ENCODE measurements around the gene CGN. TPM values are rescaled to one million over a fixed set of nuclear protein-coding genes. Genes with fewer than 3 reads are reported as not detected.

The CGN gene, protein sequence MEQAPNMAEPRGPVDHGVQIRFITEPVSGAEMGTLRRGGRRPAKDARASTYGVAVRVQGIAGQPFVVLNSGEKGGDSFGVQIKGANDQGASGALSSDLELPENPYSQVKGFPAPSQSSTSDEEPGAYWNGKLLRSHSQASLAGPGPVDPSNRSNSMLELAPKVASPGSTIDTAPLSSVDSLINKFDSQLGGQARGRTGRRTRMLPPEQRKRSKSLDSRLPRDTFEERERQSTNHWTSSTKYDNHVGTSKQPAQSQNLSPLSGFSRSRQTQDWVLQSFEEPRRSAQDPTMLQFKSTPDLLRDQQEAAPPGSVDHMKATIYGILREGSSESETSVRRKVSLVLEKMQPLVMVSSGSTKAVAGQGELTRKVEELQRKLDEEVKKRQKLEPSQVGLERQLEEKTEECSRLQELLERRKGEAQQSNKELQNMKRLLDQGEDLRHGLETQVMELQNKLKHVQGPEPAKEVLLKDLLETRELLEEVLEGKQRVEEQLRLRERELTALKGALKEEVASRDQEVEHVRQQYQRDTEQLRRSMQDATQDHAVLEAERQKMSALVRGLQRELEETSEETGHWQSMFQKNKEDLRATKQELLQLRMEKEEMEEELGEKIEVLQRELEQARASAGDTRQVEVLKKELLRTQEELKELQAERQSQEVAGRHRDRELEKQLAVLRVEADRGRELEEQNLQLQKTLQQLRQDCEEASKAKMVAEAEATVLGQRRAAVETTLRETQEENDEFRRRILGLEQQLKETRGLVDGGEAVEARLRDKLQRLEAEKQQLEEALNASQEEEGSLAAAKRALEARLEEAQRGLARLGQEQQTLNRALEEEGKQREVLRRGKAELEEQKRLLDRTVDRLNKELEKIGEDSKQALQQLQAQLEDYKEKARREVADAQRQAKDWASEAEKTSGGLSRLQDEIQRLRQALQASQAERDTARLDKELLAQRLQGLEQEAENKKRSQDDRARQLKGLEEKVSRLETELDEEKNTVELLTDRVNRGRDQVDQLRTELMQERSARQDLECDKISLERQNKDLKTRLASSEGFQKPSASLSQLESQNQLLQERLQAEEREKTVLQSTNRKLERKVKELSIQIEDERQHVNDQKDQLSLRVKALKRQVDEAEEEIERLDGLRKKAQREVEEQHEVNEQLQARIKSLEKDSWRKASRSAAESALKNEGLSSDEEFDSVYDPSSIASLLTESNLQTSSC
- 0.17 and 0.32 TPM in 2 replicates for total RNA-seq

DNA sequence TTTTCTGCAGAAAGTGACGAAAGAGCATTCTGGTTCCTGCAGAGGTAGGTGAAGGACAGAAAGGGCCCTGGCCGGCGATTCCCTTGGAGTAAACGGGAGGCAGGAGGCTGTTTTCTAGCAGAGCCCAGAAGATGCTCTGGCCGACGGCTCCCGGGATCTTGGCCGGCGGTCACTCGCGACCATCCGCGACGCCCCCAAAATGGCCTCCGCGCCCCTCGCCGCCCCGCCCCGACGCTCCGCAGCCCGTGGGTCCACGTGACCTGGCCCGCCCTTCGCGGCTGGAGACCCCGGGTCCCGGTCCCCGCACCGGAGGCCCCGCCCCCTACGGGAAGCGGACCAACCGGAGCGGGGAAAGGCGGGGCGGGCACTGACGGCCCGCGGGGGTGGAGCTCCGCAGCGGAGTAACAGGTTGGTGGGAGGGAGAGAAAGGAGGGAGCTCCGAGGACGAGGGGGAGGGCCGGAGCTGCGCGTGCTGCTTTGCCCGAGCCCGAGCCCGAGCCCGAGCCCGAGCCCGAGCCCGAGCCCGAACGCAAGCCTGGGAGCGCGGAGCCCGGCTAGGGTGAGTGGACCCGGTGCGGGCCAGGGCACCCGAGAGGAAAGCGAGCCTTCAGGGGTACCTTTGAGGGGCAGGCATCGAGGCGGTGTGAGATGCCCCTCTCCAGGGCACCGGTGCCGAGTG is at the start of gene CGN:
Gene CGN, plus strand, starts transcription at position 431 of the 679 bp plus-strand sequence. CDS start 7,133 bp downstream, outside the sequence.
- intact Hi-C loops (cut with micrococcal nuclease), result loop anchor here (1.0 to 5.0 kb wide), 7 partner anchors 29 to 279 kb away; partner anchors contain the start of genes RFX5, TDRKH, TUFT1 and ZNF687

DNA sequence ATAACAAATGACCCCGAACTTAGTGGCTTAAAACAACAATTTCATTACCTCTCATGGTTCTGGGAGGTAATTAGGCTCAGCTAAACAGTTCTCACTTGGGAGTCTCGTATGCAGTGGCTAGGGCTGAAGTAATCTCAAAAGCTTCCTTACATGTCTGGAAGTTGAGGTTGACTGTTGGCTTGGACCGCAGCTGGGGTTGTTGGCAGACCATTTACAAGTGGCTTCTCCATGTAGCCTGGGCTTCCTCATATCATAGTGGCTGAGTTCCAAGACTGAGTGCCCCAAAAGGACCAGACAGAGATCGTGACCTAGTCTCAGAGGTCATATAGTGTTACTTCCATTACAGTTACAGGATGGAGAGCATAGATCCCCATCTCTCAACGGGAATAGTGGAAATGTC is 49.5 kb upstream of the CGN start:
- intact Hi-C loops (cut with micrococcal nuclease), result no loop called here

DNA sequence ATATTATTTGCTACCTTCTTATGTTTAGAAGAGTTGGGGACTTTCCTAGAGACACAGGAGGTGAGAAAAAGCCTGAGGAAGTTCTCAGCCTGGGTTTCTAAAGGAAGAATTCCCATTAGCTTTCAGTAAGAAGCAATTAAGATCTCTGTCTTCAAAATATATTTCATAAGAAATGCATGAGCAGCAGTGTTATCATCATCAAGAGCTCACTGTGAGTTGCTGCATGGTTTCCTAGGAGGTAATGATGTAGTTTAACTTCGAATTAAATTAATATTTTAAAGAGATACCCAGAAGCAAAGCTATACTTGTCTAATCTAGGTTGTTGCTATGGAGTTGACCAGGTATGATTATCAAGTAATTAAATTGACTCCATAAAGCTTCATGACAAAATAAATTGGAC is 46.2 kb upstream of the CGN start:
- intact Hi-C loops (cut with micrococcal nuclease), result no loop called here

DNA sequence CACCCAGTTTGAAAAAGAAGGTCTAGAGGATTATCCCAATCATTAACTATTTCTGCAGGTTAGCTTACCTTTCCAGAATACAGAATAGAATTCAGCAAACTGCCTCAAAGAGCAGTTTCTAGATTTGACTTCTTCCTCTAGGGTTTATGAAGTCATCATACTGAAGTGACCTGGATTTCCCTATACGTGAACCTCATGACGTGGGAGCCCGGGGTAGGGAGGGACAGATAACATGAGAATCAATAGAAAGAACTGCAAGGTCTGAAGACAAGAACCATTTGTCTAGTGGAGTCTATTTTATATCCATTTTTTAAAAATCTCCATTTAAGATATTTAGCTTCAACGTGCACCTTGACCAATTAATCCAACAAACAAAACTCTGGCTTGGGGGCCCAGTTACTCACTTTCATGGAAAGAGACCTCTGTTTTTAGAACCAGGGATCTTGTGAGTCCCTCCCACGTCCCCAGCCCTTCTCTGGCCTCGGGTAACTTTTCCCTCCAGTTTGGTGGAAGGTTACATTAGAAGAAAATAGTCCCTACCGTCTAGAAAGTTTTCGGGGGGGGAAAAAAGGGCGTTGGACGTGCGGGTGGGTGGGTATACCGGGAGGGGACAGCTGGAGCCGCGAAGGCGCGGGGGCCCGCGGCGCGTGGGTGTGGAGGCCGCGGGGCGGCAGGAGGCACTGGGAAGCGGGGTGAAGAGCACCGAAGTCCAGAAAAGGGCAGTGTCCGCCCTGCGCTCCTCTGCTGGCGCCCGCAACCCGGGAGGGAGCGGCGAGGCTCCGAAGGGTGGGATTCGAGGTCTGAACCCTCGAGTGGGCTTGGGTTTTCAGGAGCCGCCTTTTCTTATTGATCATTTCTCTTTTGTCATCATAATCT is 38.1 kb upstream of the CGN start:
- intact Hi-C loops (cut with micrococcal nuclease), result loop anchor here (1.0 kb wide), 1 partner anchor 14 kb away; the partner anchor contains the start of gene POGZ

DNA sequence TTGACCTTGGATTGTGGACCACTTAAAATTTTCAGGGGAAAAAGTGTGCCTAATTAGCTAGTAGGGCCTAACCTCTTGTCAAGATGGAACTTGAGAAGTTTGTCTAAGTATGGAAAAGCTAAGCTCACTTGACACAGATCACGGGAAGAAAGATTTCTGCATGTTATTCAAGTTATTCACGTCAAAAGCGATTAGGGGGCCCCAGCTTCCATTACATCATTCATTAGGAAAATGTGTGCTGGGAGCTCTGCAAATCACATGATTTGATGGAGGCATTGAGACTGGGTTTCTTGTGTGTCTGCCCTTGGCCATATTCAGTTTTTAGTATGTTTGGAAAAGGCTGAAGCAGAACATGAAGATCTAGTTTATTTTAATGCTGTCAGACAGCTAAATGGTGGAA is 36.4 kb upstream of the CGN start:
- intact Hi-C loops (cut with micrococcal nuclease), result no loop called here

DNA sequence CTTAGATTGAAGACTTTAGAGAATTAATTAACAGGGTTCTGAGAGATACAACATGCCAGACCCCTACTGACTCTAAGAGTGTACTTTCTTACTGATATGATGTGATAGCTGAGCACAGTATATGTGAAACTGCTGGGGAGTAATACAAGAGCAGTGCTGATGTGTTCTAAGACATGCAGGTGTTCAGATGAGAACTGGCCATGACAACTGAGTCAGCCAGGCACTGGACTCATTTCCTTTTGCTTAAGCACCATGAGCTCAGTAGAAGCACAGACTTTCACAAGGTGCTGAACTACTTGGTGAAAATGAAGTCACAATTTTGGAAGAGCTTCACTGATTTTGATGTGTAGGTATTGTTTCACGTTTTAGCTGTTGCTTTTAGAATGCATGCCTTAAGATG is 36.0 kb upstream of the CGN start:
- intact Hi-C loops (cut with micrococcal nuclease), result no loop called here

DNA sequence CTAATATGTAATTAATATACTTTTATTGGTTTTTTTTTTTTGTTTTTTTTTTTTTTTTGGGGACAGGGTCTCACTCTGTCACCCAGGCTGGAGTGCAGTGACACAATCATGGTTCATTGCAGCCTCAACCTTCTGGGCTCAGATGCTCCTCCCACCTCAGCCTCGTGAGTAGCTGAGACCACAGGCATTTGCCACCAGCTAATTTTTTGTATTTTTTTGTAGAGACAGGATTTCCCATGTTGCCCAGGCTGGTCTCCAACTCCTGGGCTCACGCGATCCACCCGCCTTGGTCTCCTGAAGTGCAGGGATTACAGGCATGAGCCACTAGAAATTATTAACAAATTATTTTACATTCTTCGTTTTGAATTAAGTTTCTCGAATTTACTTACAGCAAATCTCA is 35.1 kb upstream of the CGN start:
- intact Hi-C loops (cut with micrococcal nuclease), result no loop called here

DNA sequence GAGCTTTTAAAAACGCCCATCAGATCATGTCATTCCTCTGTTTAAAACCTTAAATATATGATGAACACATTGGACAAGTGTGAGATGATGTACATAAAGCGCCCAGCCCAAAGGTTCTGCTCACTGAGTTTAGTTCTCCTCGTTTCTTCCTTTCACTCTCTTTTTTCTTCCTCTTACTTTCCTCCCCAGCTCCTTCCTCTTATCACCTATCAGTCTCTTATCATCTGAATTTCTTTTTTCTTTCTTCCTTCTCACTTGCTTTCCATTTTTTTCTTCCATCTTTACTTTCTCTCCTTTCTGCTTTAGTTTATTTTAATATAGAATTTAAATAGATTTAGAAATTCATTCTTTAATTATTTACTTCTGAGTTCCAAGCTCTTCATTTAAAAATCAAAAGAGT is 34.1 kb upstream of the CGN start:
- intact Hi-C loops (cut with micrococcal nuclease), result no loop called here

DNA sequence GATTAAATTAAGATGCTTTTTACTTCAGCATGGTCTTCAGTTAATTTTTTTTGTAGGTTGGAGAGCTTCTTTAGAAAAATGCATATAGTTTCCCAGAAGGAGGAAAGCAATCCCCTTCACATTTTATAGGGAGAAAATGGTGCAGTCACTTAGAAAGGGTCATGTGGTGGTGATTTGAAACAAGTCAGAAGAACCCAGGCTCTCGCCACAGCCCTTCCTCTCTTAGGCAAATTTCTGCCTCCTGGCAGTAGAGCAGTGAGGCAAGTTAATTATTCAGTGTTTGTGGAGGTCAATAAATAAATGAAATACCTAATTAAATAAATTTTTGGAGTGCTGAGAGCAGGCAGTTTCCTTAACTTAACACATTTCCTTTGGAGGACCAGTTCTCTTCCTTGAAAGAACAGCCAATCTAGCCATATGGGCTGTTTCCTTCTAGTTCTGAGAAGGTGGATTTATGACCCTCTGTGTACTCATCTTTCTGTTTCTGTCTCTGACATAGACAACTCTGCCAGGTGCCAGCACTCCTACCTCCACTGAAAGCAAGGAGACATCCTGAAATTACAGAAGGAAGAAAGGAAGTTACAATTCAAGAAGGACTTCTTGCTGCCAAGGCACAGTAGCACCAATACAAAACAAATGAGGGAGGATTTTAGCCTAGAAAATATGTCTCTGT is 32.9 kb upstream of the CGN start:
- intact Hi-C loops (cut with micrococcal nuclease), result no loop called here

DNA sequence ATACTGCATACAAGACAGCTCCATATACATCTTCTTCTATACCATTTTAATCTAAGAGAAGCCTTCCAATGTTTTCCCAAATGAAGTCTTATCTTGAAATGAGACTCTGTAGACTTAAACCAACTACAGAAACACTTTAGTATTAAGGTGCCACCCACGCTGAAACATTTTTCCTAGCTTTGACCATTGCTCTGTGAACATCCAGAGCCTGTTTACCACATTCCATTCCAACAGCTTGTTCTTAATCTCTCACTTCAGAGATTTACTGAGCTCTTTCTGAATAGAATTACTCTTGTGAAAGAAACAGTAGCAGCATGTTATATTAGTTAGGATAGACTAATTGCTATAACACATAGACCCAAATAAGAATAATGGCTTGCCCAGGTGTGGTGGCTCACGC is 32.3 kb upstream of the CGN start:
- intact Hi-C loops (cut with micrococcal nuclease), result no loop called here

DNA sequence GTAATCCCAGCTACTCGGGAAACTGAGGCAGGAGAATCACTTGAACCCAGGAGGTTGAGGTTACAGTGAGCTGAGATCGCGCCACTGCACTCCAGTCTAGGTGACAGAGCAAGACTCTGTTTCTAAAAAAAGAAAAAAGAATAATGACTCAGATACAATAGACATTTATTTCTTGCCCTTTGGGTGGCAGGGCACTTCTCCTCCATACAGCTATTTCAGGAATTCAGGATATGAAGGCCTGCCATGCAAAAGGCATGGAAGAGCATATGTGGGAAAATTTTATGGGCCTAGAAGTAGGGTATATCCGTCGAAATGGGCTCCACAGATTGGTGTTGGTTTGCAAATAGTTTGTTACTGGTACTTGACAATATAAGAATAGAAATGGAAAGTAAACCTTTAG is 31.7 kb upstream of the CGN start:
- intact Hi-C loops (cut with micrococcal nuclease), result no loop called here

DNA sequence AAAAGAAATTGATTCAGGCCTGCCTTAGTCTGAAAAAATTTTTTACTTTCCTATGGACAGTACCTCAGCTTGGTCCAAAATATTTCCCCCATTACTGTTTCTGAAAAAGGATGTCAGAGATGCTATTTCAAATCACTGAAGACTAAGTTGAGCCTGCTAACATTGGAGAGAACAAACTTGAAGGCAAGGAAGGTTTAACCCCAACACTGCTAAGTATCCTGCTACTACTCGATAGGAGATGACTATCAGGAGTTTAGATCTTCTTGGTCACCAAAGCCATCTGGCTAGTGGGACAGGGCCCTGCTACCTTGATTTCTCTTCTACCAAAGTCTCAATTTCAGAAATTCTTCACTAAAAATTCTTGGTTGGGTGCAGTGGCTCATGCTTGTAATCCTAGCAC is 29.2 kb upstream of the CGN start:
- intact Hi-C loops (cut with micrococcal nuclease), result no loop called here

DNA sequence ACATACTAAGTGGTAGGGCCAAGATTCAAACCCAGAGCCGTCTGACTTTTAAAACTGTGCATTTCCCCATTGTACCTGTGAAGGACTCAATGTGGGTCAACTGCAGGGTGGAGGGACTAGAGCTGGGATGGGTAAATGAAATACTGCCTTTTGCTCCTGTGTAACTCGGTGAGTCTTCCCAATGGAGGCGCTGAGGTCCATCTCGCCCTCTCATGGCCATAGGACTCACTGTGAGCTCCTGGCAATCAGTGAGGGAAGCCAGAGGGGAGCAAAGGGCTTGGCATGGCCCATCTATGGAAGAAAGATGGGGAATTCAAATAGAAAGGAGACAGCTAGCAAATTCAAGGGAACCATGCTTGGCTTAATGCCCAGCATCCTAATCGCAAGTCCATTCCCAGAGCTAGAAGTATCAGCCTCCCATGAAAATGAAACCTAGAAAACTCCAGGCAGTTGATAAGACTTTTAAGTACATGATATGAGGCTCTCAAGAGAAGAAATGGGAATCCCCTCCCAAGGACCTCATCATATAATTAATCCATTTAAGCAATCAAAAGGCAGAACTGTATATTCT is 25.4 kb upstream of the CGN start:
- intact Hi-C loops (cut with micrococcal nuclease), result no loop called here

DNA sequence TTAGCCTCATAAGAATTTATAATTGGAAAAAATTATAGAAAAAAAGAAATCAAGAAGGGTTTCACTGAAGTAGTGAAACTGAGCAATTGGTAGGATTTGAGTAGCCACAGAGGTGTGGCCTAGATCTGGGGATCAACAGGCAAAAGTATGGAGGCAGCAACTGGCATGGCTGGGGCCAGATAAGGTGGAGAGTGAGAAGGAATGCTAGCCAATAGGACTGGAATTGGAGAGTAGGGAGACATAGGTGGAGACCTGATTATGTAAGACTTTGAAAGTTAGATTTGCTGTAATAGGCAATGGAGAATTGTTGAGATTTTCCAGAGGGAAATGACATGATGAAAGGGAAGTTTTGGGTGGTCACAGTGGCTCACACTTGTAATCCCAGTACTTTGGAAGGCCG is 24.6 kb upstream of the CGN start:
- intact Hi-C loops (cut with micrococcal nuclease), result no loop called here

DNA sequence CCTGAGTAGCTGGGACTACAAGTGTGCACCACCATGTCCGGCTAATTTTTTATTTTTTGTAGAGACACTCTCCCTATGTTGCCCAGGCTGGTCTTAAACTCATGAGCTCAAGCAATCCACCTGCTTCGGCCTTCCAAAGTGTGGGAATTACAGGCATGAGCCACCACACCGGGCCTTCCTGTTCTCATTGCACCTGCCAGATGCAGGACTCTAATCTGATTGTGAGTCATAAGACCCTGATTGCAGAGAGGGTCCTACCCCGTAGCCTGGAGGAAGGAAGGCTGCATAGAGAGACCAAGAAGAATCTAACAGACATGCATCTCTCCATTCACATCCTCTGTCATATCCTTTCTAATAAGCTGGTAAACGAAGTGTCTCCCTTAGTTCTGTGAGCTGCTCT is 19.5 kb upstream of the CGN start:
- intact Hi-C loops (cut with micrococcal nuclease), result no loop called here

DNA sequence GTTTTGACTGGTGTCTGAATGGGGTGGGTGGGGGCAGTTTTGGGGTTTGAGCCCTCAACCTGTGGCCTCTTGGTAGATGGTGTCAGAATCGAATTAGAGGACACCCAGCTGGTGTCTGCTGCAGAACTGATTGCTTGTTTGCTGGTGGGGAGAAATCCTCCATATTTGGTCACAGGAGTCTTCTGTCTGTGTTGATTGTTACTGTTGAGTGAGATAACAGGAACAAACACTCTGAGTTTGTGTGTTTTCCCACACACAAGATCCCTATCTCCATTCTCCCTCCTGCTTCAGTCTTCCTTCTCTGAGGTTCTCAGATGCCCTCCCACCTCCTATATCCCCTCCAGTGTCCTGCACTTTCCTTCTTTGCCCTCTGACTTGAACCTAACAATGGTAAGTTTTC is 19.1 kb upstream of the CGN start:
- intact Hi-C loops (cut with micrococcal nuclease), result no loop called here

DNA sequence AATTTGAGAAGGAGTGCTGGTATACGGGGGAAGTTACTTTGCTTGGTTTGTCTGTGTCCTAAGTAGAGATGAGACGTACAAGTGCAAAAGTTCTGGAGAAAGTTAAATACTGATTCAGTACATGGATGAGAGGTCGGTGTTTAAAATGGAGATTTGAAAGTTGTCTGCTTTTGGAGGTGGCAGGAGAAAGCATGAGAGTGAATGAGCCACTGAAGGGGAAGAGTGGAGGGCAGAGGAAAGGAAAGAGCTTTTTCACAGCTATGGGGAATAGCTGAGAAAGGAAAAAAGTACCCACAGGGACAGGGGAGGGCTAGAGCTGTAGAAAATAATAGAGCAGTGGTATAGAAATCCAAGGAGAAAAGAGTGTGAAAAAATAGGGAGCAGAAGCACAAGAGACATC is 18.1 kb upstream of the CGN start:
- intact Hi-C loops (cut with micrococcal nuclease), result no loop called here

DNA sequence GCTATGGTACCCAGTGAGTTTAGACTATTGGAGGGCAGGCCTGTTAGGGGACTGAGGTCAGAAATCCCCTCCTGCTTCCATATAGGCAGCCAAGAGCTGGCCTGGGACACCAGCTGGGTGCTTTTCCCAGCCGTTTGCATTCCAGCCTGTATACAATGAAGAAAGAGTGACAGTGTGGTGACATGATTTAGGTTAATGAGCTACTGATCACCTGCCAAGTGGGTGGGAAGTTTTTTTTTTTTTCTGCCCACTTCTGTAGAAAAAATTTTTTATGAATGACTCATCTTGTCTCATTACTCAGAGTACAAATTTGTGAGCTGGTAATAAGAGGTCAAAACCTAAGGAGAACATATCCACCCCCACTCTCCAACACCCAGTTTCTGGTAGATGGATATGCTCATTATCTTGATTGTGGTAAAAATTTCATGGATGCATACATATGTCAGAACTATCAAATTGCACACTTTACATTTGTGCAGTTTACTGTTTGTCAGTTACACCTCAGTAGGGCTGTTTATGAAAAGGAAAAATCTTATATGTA is 16.4 kb upstream of the CGN start:
- intact Hi-C loops (cut with micrococcal nuclease), result no loop called here

DNA sequence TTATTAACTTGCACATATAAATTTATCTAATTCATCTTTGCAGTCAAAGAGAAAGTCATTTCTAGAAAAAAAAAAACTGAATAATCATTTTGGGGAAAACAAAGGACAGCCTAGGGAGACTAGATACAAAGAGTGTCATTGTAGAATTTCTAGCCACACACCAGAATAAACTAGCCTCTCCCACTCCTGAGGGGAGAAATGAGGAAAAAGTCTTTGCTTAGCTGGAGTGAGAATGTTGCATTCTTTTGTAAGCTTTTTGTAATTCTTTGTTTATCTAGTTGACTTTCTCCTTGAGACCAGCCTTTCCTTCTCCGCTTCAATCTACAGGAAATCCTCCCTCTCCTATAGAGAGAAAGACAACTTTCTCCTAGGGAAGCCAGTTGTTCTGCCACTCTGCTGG is 15.9 kb upstream of the CGN start:
- intact Hi-C loops (cut with micrococcal nuclease), result no loop called here
